GM21447 (cell line): ENCODE data around the gene SNAP47.

ENCODE experiments used
- ATAC-seq: cut with Tn5 transposase; IDR thresholded peaks from one replicate; pipeline ENCODE4 v1.9.1; 2021; ENCODE audit not compliant: unreplicated experiment

The SNAP47 gene

DNA sequence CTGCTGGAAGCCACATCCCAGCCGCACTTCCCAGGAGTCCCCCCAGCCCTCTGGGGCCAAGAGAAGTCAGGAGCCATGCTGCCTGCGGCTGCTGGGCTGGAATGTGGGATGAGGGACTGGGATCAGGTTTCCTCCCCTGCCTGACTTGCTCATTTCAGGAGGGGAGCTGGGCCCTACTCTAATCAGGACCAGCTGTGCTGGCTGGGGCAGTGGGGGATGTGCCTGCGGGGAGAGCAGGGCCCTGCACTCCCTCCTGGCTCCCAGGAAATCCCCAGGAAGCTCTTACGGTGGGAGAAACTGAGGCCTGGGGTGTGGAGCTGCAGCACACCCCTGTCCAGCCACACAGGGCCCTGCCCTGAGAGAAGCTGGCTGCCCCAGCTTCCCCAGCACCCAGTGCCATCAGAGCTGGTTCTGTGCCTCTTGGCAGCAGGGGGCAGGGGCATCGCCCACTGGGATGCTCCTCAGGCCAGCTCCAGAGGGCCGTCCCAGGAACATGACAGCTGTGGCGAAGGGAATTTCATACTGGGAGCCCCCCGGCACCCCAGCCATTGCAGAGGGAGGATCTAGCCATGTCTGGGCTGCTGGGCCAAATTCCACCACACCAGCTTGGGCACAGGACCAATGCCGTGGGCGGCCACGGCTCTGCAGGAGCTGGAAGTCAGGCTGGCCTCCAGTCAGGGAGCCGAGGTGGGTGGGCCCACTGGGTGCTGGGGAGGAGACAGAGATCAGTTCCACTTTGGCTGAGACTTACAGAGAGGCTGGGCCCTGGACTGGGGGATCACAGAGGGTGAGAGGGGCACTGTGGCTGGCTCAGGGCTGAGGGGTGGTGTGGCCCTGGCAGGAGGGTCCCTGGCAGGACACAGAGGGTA lies 58.9 kb downstream of the SNAP47 start:
- no peak for ATAC-seq

DNA sequence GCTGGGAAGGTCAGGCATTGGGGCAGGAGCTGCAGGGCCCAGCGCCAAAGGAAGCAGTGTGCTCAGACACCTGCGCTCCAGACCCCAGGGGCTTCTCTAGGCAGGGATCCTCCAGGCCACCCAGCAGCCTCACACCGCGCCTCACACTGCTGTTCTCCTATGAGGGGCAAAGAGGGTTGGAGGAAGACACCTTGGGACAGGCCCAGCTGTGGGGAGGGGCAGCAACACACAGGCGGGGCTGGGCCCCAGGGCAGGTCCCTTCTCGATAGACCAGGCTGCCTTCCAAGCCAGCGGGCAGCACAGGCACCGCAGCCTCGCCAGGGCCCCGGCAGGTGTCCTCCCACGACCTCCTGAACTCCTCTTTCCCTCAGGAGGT lies 59.6 kb downstream of the SNAP47 start:
- no peak for ATAC-seq

DNA sequence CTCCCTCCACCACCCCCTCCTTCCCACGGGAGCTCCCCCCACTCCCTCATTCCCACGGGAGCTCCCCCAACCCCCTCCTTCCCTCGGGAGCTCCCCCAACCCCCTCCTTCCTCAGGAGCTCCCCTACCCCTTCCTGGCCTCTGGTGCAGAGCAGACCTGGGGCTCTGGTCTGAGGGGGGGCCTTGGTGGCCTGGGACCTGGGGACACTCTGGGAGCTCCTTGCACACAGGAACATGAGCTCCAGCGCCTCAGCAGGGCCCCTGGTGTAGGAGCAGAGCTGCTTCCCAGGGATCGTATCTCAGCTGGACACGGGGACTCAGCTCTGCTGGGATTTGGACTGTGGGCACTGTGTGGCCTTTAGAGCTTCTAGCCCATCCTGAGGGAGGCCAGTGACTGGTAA lies 60.5 kb downstream of the SNAP47 start:
- ATAC-seq, result no peak

DNA sequence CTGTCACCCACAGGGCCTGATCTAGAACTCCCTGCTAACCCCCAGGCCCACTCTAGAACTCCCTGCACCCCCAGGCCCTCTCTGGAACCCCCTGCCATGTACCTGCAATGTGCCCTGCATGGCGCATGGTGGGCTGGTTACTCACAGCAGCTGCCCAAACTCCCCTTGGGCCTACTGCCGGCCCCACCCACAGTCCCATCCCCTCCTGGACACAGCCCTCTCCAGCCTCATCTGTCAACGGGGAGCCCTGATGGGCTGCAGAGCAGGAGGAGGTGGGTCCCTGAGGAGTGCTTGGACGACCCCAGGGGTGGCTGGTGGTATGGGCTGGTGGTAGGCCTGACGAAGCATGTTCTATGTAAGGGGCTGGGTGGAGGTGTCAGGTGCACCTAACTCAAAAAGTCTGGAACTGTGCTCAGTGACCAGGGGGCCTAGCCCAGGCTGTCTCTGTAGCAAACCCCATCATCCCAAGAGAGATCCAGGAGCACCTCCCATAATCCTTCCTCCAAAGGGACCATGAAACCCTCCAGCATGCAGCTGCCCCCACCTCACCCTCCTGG lies 61.2 kb downstream of the SNAP47 start:
- no peak for ATAC-seq

DNA sequence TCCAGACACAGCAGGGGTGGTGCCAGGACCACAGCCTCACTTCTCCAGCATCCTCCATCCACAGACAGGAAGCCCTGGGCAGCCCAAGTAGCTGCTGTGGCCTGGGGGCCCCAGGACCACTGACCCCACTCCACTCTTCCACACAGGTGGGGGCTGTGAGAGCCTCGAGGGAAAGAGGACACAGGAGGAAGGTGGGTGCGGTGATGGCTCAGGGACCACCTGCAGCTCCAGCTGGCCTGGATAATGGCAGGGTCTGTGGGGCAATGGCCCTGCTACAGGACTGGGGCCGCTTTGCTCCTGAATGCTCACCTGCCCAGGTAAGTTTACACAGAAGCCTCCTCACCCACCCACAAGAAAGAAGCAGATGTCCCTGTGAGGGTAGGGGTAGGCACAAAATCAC lies 61.9 kb downstream of the SNAP47 start:
- no peak for ATAC-seq

DNA sequence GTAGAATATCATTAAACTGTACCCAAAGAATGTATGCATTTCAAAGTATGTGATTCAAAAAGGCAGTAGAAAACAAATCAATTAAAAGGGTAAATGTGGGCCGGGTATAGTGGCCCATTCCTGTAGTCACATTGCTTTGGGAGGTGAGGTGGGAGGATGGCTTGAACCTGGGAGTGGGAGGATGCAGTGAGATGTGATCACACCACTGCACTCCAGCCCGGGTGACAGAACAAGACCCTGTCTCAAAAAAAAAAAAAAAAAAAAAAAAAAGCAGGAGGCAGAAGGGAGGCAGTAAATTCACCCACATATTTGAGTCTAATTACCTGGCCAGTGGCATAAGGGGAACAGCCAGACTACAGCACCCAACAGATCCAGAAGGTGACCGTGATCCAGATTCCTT lies 62.4 kb downstream of the SNAP47 start:
- ATAC-seq, result no peak

DNA sequence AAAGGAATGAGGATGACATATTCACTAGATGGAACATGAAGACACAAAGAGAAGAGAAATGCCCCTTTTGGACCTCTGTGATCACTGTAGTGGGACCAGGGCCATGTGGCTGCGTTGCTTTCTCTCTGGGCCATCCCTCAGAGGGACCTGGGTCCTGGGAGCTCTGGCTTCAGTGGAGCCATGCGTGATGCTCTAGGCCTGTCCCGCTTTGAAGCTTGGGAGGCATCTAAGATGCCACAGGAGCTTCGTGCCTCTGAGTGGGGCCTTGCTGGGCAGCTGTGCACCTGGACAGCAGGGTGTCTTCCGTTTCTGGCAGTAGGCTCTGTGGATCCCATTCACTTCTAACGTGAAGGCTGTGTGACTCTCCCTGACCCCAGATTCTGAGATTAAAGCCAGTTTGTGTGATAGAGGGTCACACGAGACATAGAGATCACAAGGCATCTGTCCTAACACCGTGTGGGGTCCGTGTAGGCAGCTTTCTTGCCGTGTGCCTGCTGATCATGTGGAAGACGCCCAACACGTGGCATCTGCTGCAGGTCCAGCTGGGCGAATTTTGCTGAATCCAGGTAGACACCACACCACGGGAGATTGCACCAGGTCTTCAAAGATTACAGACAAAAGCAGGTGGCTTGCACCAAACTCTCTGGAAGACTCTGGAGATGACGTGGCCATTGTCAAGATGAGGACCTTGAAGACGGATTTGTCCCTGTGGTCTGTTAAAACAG lies 63.0 kb downstream of the SNAP47 start:
- no peak for ATAC-seq

DNA sequence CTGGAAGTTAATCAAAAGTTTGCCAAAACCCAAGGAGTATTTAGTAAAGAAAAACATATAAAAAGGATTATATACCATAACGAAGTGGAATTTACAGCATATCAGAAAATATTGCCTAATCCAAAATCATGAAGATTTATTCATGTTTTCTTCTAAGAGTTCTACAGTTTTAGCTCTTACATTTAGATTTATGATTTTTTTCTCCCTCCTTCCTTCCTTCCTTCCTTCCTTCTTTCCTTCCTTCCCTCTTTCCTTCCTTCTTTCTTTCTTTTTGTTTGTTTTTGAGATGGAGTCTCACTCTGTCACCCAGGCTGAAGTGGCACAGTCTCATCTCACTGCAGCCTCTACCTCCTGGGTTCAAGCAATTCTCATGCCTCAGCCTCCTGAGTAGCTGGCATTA lies 64.5 kb downstream of the SNAP47 start:
- ATAC-seq, result no peak

DNA sequence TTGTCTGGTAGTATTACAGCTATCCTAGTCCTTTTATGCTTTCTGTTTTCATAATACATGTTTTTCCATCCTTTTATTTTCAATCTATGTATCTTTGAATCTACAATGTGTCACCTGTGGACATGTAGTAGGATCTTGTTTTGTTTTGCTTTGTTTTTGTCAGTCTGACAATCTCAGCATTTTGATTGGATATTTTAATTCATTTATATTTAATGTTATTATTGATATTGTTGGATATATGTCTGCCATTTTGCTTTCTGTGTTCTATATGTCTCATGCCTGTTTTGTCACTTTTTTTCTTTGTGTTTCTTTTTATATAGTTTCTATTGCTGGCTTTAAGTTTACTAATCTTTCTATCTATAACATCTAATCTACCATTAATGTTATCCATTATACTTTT lies 68.7 kb downstream of the SNAP47 start:
- no peak for ATAC-seq

DNA sequence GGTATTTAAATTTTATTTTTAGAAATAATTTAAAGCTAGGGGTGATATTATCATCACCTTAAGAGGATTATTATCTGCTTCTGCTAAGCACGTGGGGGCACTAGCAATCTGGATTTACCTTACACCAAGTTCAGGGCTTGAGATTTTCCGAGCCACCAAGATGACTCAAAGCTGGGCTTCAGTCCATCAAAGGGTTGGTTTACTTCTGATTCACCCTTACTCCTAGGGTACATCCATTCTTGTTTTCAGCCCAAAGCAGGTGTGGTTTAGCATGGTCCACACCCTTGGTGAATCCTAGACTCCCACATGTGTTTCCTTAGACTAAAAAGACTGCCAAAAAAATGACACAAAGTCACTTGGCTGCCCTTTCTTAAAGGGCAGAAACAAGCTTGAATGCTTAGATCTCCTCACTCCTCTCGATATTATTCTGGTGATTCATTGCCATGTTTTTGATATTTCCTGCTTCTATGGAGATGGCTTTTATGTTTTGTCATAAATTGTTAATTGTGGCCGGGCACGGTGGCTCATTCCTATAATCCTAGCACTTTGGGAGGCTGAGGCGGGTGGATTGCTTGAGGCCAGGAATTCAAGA lies 70.5 kb downstream of the SNAP47 start:
- no peak for ATAC-seq

DNA sequence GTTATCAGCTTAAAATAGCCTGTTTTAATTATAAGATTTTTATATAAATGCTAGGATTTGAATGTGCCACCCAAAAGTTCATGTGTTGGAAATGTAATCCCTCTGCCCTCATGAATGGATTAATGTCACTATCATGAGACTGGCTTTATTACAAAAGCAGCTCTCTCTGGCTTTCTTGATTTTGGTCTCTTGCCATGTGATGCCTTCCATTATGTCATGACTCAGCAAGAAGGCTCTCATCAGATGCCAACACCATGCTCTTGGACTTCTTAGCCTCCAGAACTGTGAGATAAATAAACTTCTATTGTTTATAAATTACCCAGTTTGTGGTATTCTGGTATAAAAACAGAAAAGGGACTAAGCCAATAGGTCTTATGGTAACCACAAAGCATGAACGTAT lies 73.3 kb downstream of the SNAP47 start:
- ATAC-seq, result no peak

DNA sequence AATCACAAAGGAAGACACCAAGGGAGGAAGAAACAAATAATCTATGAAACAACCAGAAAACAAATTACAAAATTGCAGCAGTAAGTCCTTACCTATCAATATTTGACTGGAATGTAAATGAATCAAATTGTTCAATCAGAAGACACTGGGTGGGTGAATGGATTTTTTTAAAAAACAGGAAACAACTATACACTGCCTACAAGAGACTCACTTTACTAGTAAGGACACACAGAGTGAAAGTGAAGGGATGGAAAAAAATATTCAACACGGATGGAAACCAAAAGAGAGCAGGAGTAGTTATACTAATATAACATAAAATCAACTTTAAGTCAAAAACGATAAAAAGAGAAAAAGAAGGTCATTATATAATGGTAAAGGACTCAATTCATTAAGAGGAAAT lies 73.8 kb downstream of the SNAP47 start:
- ATAC-seq, result no peak

DNA sequence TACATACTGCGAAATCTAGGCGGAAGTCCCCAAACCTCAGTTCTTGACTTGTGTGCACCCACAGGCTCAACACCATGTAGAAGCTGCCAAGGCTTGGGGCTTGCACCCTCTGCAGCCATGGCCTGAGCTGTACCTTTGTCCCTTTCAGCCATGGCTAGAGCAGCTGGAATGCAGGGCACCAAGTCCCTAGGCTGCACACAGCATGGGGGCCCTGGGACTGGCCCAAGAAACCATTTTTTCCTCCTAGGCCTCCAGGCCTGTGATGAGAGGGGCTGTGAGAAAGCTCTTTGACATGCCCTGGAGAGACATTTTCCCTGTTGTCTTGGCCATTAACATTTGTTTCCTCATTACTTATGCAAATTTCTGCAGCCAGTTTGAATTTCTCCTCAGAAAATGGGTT lies 78.7 kb downstream of the SNAP47 start:
- no peak for ATAC-seq

DNA sequence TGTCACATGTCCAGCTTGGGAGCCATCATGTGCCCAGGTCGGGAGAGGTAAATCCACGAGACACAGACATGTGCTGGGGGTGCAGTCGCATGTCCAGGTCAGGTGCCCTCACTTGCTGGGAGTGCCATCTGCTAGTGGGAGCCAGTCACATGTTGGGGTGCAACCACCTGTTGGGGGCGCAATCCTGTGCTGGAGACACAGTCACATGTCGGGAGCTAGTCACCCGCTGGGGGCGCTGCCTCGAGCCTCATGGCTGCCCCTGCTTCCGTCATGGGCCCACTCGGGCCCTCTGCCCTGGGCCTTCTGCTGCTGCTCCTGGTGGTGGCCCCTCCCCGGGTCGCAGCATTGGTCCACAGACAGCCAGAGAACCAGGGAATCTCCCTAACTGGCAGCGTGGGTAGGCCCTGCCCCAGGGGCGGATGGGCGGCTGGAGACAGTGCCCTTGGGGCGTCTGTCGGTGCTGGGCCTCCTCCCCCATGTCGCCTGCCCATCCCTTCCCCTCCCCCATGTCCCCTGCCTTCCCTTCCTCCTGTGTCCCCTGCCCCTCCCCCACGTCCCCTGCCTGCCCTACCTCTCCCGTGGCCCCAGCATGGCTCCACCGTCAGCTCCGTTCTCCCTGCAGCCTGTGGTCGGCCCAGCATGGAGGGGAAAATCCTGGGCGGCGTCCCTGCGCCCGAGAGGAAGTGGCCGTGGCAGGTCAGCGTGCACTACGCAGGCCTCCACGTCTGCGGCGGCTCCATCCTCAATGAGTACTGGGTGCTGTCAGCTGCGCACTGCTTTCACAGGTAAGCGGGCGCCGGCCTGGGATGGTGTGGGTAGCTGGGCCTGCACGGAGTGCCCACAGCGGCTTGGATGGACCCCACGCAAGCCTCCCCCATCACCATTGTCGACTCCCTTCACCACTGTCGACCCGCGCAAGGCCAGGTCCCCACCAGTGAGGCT lies 80.5 kb downstream of the SNAP47 start, which contains the start of gene PRSS38:
Gene PRSS38 (plus strand): TSS at position 208 of the 942 bp plus-strand sequence. CDS start 42 bp downstream, at position 250.
- no peak for ATAC-seq

DNA sequence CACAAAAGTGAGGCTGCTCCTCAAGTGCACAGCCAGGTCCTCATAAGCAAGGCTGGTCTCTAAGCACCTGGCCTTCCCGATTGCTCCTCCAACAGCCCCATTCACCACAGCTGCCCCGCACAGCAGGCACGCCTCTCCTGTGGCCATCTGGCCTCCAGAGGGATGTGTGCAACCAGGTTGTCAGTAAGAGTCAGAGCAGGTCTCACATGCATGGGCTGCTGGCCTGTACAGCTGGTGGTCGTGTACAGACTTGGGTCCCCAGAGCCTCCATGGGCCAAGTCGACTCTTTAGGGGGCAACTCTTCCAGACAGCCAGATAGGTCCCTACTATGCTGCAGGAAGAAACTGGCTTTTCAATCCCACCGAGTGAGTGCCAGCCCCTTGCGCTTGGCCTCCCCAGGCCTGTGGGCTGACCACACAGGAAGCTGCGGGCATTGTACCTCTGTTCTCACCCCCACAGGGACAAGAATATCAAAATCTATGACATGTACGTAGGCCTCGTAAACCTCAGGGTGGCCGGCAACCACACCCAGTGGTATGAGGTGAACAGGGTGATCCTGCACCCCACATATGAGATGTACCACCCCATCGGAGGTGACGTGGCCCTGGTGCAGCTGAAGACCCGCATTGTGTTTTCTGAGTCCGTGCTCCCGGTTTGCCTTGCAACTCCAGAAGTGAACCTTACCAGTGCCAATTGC lies 81.7 kb downstream of the SNAP47 start:
- ATAC-seq, result no peak

DNA sequence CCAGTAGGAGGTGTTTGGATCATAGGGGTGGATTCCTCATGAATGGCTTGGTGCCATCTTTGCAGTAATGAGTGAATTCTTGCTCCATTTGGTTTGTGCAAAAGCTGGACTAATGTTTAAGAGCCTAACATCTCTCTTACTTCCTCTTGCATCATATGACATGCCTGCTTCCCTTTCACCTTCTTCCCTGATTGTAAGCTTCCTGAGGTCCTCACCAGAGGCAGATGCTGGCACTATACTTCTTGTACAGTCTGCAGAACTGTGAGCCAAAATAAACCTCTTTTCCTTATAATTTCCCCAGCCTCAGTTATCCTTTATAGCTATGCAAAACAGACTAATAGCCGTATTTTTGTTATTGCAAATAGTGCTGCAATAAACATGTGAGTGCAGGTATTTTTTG lies 88.3 kb downstream of the SNAP47 start:
- no peak for ATAC-seq

DNA sequence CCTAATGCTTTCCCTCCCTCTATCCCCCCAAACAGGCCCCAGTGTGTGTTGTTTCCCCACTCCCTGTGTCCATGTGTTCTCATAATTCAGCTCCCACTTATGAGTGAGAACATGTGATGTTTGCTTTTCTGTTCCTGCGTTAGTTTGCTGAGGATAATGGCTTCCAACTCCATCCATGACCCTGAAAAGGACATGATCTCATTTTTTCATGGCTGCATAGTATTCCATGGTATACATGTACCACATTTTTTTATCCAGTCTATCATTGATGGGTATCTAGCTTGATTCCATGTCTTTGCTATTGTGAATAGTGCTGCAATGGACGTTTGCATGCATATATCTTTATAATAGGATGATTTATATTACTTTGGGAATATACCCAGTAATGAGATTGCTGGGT lies 89.0 kb downstream of the SNAP47 start:
- ATAC-seq, result no peak

DNA sequence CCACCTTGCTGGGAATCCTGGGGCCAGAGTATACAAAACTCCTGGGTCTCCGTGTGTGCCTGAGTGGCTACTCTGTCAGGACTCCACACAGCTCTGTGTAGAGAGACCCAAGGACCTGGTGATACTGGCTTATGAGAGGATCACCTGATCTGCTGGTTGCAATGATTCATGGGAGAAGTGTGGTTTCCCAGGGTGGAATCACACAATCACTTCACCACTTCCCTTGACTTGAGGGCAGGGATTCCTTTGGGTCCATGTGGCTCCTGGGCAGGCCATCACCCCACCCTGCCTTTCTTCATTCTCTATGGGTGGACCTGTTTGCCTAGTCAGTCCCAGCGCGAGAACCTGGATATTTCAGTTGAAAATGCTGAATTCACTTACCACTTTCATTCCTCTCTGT lies 93.6 kb downstream of the SNAP47 start:
- ATAC-seq, result no peak
